Lung microvascular endothelial cell (primary cell): Measurements from ENCODE around the gene GADD45GIP1. TPM values are rescaled to one million over a fixed set of nuclear protein-coding genes. Genes with fewer than 3 reads are reported as not detected.

Experiments
- DNase-seq, 2 donors: peaks; one replicate each; pipeline versions ENCODE4 v3.0.0 to v3.0.0-alpha.2; 2010; ENCODE audit warnings: low read depth in 2 of 2
- total RNA-seq: library from RNA; depleted of rRNA; stranded (reverse); fragments of >200 nt; gene quantifications from 2 replicates; pipeline ENCODE4 v1.2.1, GENCODE V29; 2014

The GADD45GIP1 gene
- total RNA-seq, 1 donor from 2014 or later, result 18.5 TPM

GRCh38 chr19:12912571-12912970, 44.5 kb downstream of the GADD45GIP1 start:
- no peak for DNase-seq

GRCh38 chr19:12907166-12907565, 49.9 kb downstream of the GADD45GIP1 start:
- no peak for DNase-seq

Other genes starting within 250 kb of the GADD45GIP1 start
- gene TNPO2, start 233.3 kb downstream of the GADD45GIP1 start, total RNA-seq, result 14.4 and 19.4 TPM in 2 replicates
- gene TRIR, start 222.5 kb downstream of the GADD45GIP1 start, total RNA-seq, result 124 and 182 TPM in 2 replicates
- 67.8 and 73.8 TPM in 2 replicates for gene GET3, start 219.7 kb downstream of the GADD45GIP1 start, total RNA-seq
- gene BEST2, start 205.4 kb downstream of the GADD45GIP1 start, total RNA-seq, result not detected in 2 replicates
- 5.4 and 9.3 TPM in 2 replicates for gene HOOK2, start 181.7 kb downstream of the GADD45GIP1 start, total RNA-seq
- 59.3 and 124 TPM in 2 replicates for gene JUNB, start 165.7 kb downstream of the GADD45GIP1 start, total RNA-seq
- gene PRDX2, start 155.4 kb downstream of the GADD45GIP1 start, total RNA-seq, result 185 and 189 TPM in 2 replicates
- 0.20 TPM in 1 of 2 replicates, not detected in the other for gene THSD8, start 155.2 kb downstream of the GADD45GIP1 start, total RNA-seq
- gene RNASEH2A, start 150.6 kb downstream of the GADD45GIP1 start, total RNA-seq, result 7.1 and 9.8 TPM in 2 replicates
- gene RTBDN, start 122.6 kb downstream of the GADD45GIP1 start, total RNA-seq, result not detected in 2 replicates
- 0.44 and 0.60 TPM in 2 replicates for gene MAST1, start 118.7 kb downstream of the GADD45GIP1 start, total RNA-seq
- 22.0 and 23.6 TPM in 2 replicates for gene DNASE2, start 75.8 kb downstream of the GADD45GIP1 start, total RNA-seq
- gene KLF1, start 70.0 kb downstream of the GADD45GIP1 start, total RNA-seq, result not detected in 2 replicates
- 13.7 and 17.3 TPM in 2 replicates for gene GCDH, start 66.1 kb downstream of the GADD45GIP1 start, total RNA-seq
- gene SYCE2, start 37.9 kb downstream of the GADD45GIP1 start, total RNA-seq, result under 0.01 and 0.20 TPM in 2 replicates
- 40.8 and 53.6 TPM in 2 replicates for gene FARSA, start 23.5 kb downstream of the GADD45GIP1 start, total RNA-seq
- 1,060 and 1,340 TPM in 2 replicates for gene CALR, start 18.6 kb downstream of the GADD45GIP1 start, total RNA-seq
- 36.8 and 60.5 TPM in 2 replicates for gene RAD23A, start 11.4 kb downstream of the GADD45GIP1 start, total RNA-seq
- gene DAND5, start 12.4 kb upstream of the GADD45GIP1 start, total RNA-seq, result under 0.01 and 0.22 TPM in 2 replicates
- gene NFIX, start 38.3 kb upstream of the GADD45GIP1 start, total RNA-seq, result 8.9 and 10.5 TPM in 2 replicates
- gene LYL1, start 145.6 kb upstream of the GADD45GIP1 start, total RNA-seq, result 17.3 and 28.8 TPM in 2 replicates
- gene TRMT1, start 159.5 kb upstream of the GADD45GIP1 start, total RNA-seq, result 17.4 and 26.6 TPM in 2 replicates
- gene NACC1, start 161.0 kb upstream of the GADD45GIP1 start, total RNA-seq, result 32.7 and 34.1 TPM in 2 replicates
- gene STX10, start 193.2 kb upstream of the GADD45GIP1 start, total RNA-seq, result 46.4 and 56.0 TPM in 2 replicates
- 19.0 and 31.2 TPM in 2 replicates for gene IER2, start 193.2 kb upstream of the GADD45GIP1 start, total RNA-seq